Brain microvascular endothelial cell (primary cell): ENCODE data around the gene MAP3K14.

Source experiments
- DNase-seq: peaks from one replicate; pipeline ENCODE4 v3.0.0-alpha.2; 2020
- H3K27ac ChIP-seq: fragments of 250-450 bp; sonication (Bioruptor Pico); 2 replicates; pipeline ENCODE4 v1.5.1; 2020; ENCODE audit warnings: mild to moderate bottlenecking, moderate library complexity
- H3K27me3 ChIP-seq: fragments of 250-450 bp; sonication (Bioruptor Pico); replicated peaks from 2 replicates; pipeline ENCODE4 v1.5.1; 2020; ENCODE audit warnings: mild to moderate bottlenecking
- H3K36me3 ChIP-seq: fragments of 250-450 bp; sonication (Bioruptor Pico); replicated peaks from 2 replicates; pipeline ENCODE4 v1.5.1; 2020; ENCODE audit warnings: mild to moderate bottlenecking
- H3K4me3 ChIP-seq: 2 replicates; pipeline ENCODE4 v1.5.1; 2011; ENCODE audit warnings: low read depth, mild to moderate bottlenecking, control low read depth, low read length, moderate library complexity
- in situ Hi-C: cut with HindIII; loops from 2 replicates; pipeline ENCODE4 v1.10.0; 2017; ENCODE audit warnings: low sequenced_read_pairs, low pct_ligation_motif_present
- TF ChIP-seq, protein P1 (sequence below): IDR thresholded peaks from 2 replicates; pipeline ENCODE4 v1.5.1; 2011; ENCODE audit warnings: low read depth, mild to moderate bottlenecking, moderate library complexity, low read length, control low read depth, inconsistent platforms; ENCODE audit errors: missing control alignments

MAP3K14 gene

DNA sequence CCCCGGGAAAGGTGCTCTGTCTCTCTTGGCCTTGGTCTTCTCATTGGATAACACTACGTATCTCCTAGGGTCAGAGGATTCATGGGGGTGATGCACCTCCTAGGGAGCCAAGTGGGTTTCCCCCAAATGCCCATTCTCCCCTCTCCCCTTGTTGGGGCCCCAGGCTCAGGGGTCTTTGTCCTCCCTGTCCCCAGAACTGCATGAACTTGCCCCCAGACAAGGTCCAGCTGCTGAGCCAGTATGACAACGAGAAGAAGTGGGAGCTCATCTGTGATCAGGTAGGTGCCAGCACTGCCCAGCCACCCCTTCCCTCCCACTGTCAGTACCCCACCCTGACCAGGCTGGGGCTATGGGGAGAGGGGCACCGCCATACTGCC lies 86.4 kb downstream of the MAP3K14 start:
- no peak for DNase-seq
- Histone ChIP-seq H3K36me3 (no peaks in the 10 kb centered on the region), H3K27ac (no peak overlapping the region), H3K27me3 (no peaks in the 10 kb centered on the region), H3K4me3 (no peak overlapping the region)
- in situ Hi-C loops: no loop called here
- TF ChIP-seq, protein P1, sequence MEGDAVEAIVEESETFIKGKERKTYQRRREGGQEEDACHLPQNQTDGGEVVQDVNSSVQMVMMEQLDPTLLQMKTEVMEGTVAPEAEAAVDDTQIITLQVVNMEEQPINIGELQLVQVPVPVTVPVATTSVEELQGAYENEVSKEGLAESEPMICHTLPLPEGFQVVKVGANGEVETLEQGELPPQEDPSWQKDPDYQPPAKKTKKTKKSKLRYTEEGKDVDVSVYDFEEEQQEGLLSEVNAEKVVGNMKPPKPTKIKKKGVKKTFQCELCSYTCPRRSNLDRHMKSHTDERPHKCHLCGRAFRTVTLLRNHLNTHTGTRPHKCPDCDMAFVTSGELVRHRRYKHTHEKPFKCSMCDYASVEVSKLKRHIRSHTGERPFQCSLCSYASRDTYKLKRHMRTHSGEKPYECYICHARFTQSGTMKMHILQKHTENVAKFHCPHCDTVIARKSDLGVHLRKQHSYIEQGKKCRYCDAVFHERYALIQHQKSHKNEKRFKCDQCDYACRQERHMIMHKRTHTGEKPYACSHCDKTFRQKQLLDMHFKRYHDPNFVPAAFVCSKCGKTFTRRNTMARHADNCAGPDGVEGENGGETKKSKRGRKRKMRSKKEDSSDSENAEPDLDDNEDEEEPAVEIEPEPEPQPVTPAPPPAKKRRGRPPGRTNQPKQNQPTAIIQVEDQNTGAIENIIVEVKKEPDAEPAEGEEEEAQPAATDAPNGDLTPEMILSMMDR: no peak

DNA sequence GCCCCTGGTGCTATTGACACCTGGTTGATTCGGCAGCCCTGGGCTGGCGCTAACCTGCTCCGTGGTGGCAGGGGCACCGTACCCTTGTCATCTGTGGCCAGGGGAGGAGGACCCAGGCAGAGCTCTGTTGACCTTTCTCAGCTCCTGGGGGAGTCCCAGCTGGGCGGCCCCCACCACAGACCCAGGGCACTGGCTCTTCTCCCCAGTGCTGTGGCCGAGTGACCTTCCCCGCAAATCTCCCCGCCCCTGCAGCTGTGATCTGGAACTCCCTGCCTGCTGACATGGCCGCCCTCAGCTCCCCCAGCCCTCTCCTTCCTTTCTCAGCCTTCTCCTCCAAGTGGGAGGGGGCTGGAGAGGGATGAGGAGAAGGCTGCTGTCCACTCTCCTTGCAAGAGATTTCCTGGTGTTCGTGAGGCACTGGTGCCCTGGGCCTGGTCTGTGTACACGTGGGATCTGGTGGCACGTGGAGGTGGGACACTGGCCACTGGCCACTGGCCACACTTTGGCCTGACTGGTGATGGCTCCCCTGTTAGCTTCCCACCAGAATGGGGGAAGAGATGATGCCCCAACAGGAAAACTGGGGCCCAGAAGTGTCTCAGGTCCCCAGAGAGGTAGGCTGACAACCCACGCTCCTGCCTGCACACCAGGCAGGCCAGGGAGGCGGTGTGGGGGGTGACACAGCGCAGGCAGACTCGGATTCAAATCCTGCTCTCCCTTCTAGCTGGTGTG lies 87.0 kb downstream of the MAP3K14 start:
- DNase-seq: no peak
- TF ChIP-seq, protein P1: no peak
- in situ Hi-C loops: no loop called here
- H3K27ac ChIP-seq: no peak overlapping the region
- no peaks in the 10 kb centered on the region for H3K36me3 ChIP-seq
- no peak overlapping the region for H3K4me3 ChIP-seq
- no peaks in the 10 kb centered on the region for H3K27me3 ChIP-seq

DNA sequence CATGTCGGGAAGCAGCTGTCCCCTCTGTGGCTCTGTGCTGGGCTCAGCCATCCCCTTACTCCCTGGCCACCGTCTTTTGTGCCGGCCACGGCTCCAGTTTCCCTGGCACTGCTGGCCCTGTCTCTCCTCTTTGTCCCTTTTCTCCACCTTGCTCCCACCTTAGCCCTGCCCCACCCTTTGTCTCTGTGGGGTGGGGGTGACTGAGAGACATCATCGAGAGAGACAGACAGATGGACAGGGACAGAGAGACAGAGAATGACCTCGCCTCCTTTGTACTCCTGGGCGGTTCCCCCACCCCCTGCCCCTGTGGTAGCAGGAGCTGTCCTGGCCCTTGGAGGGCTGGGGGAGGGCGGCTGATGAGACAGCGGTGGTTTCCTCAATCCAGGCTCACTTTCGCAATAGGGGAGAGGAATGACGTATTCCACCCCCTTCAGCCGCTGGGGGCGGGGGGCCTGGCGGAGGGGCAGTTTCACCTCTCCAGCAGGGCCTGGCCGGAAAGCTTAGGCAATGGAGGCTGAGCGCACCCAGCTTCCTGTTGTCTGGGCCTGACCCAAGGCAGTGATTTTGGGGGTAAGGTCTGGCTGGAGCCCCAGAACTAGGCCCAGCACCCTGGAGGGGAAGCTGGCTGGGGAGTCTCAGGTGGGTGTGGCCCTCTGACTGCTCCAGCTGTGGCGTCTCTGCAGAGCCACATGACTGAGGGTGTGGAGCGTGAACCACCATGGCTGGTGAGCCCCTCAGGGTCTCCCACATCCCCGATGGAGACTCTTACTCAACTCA lies 87.9 kb downstream of the MAP3K14 start:
- Histone ChIP-seq H3K27ac (no peak overlapping the region), H3K27me3 (no peaks in the 10 kb centered on the region), H3K36me3 (no peaks in the 10 kb centered on the region), H3K4me3 (no peak overlapping the region)
- in situ Hi-C loops: no loop called here
- DNase-seq: peak; percentile 77
- TF ChIP-seq, protein P1: no peak

DNA sequence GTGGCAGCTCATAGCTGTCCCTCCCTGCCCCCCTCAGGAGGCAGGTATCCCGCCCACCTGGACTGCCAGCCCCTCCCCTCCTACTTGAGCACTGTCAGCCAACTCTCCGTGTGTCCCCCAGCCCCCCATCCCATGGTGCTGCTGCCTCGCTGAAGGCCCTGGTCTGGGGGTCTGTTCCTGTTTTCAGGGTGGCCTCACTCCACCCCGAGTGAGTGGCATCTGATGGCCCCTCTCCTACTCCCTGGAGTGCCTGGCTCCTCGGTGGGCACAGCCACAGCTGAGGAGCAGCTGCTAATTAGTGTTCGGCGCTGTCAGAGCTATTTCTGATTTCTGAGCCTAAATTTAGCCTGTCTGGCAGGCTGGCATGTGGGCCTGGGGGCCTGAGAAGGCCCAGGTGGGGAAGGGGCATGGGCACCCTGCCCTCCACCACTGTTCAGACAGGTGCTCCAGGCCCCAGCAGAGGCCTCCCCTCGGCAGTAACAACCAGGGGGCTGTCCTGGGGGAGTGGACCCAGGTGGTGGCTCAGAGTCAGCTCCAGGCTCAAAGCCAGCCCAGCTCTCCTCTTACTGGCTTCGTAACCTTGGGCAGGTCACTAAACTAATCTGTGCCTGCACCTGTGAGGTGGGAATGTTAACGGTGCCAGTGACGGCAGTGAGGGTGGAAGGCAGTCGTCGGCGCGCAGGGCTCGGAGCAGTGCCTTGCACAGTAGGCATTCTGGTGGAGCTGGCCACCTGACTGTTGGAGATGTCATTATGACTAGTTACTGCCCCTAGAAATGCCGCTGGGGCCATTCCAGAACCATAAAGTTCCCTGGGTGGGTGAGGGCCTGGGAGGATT lies 88.7 kb downstream of the MAP3K14 start:
- in situ Hi-C loops: no loop called here
- Histone ChIP-seq H3K27me3 (no peaks in the 10 kb centered on the region), H3K36me3 (no peaks in the 10 kb centered on the region), H3K4me3 (no peak overlapping the region), H3K27ac (no peak overlapping the region)
- no peak for DNase-seq
- TF ChIP-seq, protein P1: no peak

DNA sequence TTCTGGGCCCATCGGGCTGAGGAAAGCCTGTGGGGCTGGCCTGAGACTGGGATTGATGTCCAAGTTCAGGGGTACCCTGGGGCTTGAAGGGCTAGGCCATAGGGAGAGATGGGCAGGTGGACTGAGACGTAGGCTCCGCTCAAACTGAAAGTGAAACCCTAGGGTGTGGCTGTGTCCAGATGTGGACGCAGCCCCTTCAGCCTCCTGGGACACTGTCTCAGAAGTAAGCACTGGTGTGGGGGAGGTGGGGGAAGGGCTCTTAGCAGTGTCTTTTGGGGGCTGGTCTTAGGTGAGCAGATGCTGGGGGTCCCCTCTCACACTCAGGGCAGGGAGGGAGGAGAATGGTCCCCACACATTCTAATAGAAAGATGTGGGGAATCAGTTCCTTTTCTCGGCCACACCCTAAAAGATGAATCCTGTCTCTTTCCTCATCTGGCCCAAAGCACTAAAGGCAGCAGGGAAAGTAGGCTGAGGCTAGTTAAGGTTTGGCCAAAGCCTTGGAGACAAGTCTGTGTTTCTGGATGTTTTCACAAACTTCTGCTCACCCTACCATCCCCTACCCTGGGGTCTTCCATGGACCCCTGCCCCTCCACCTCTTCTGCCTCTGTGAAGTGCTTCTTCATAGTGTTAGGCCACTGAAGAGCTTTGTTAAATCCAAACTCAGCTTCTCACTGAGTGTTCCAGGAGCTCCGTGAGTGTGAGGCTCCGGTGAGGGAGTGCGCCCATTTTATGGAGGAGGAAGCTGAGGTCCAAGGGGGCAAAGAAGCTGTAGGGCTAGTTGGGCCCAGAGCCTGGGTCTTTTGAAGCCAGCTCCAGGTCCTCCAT lies 89.5 kb downstream of the MAP3K14 start:
- Histone ChIP-seq H3K4me3 (no peak overlapping the region), H3K27me3 (peaks cover 5% of the 10 kb centered on the region)

More for the DNA sequence above, 89.5 kb downstream of the MAP3K14 start:
- TF ChIP-seq, protein P1: no peak
- in situ Hi-C loops: no loop called here
- no peak for DNase-seq
- H3K27ac ChIP-seq: no peak overlapping the region
- no peaks in the 10 kb centered on the region for H3K36me3 ChIP-seq
